ENCODE measurements around the gene VASP. TPM values are rescaled to one million over a fixed set of nuclear protein-coding genes. Genes with fewer than 3 reads are reported as not detected.

Gene VASP
- total and polyA plus RNA-seq, 2 of the 13 experiments (the other 11 are each of a cell fraction or from before 2014, with no cell fraction given), result 41.8 to 67.1 TPM

GRCh38 chr19:45492627-45493470, 14.4 kb upstream of the VASP start (continued):
- TF ChIP-seq ARID5B (CRISPR knock-in tag; IDR thresholded peaks at IDR 0.05) (0 out of 2 replicates have a peak, but pooled peaks have one; percentile 6), ZEB1 (IDR thresholded peaks at IDR 0.05; ENCODE audit: insufficient replicate concordance, low read depth) (no peak), BRCA1 (CRISPR knock-in tag; IDR thresholded peaks at IDR 0.05) (no peak), ZNF160 (CRISPR knock-in tag; IDR thresholded peaks at IDR 0.05) (0 out of 2 replicates have a peak, but pooled peaks have one; percentile 58), PAXIP1 (CRISPR knock-in tag; conservative IDR thresholded peaks at IDR 0.05) (peak; percentile 39; the same call in 1 of the 2 replicates), LCORL (IDR thresholded peaks at IDR 0.05) (no peak), LCORL (CRISPR knock-in tag; IDR thresholded peaks at IDR 0.05) (peak; percentile 60; the same call in 1 of the 2 replicates), STAT5B (CRISPR knock-in tag; IDR thresholded peaks at IDR 0.05) (no peak), RFXAP (CRISPR knock-in tag; IDR thresholded peaks at IDR 0.05; ENCODE audit: borderline replicate concordance) (peak; percentile 65; the same call in 1 of the 2 replicates), PRDM10 (CRISPR knock-in tag; IDR thresholded peaks at IDR 0.05; ENCODE audit: low read depth) (peak; percentile 58; the same call in 1 of the 2 replicates), ZNF441 (CRISPR knock-in tag; IDR thresholded peaks at IDR 0.05; ENCODE audit: borderline replicate concordance) (no peak), PLRG1 (conservative IDR thresholded peaks at IDR 0.05) (no peak), HNRNPK (IDR thresholded peaks at IDR 0.05; ENCODE audit: low read depth, low read length, poor library complexity, severe bottlenecking) (no peak), ZNF333 (CRISPR knock-in tag; IDR thresholded peaks at IDR 0.05; ENCODE audit: borderline replicate concordance) (peak; percentile 45; the same call in 1 of the 2 replicates), MAZ (IDR thresholded peaks at IDR 0.05; ENCODE audit: borderline replicate concordance, low read depth, low read length) (no peak), MAZ (CRISPR knock-in tag; IDR thresholded peaks at IDR 0.05; ENCODE audit: low read depth) (peak; percentile 36; the same call in 1 of the 2 replicates), SPEN (CRISPR knock-in tag; IDR thresholded peaks at IDR 0.05; ENCODE audit: low read depth) (no peak; the same call in 1 of the 2 replicates), ZBTB7B (CRISPR knock-in tag; IDR thresholded peaks at IDR 0.05) (peak; percentile 61; the same call in 1 of the 2 replicates)
